Fibroblast of peridontal ligament (primary cell): Measurements from ENCODE around the gene PPCDC.
A peak's percentile ranks its signal among the peaks of the same experiment; 100 is the strongest.

Source experiments
- DNase-seq: peaks from one replicate; pipeline ENCODE4 v3.0.0-alpha.2; 2010; ENCODE audit errors: extremely low read depth

The PPCDC gene

GRCh38 chr15:75023181-75023871, at the start of gene PPCDC:
TSS of gene PPCDC (plus strand) at chr15:75023590. CDS start at chr15:75028319, 4,729 bp downstream.
- DNase-seq = peak; percentile 93

DNA sequence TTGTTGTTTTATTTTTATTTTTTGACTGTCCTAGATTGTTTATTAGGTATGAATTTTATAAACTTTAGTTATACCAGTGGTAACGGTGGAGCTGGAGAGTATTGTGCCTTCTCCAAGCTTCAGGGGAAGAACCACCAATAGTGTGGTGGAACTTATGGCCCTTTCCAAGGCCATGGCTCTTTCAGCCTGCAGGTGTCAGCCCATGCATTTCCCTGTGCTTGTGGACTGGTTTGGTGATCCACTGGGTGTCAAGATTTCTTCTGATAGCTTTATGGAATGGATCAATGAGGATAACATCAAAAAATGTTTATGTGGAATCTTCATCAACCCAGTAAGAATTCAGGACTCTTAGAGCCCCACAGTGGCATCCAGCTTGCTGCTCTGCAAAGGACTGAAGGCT, 47.2 kb upstream of the PPCDC start:
- DNase-seq = no peak

GRCh38 chr15:74977599-74977998, 45.8 kb upstream of the PPCDC start:
- DNase-seq = no peak

GRCh38 chr15:74978077-74978476, 45.3 kb upstream of the PPCDC start:
- no peak for DNase-seq

GRCh38 chr15:74978503-74978902, 44.9 kb upstream of the PPCDC start:
- DNase-seq = no peak

DNA sequence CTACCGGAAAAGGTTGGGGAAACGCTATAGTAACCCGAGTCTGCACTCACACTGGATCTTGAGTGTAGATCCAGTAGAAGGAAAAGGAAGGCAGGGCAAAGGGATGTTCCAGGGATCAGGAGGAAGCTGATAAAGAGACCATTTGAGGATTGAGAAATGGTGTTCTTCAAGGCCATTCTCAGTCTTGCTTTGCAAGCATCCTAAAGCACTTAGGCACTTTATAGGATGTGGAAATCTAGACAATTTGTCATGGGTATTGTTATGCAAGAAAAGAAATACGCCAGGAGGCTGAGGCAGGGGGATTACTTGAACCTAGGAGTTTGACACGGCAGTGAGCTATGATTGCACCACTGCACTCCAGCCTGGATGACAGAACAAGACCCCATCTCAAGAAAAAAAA, 41.2 kb upstream of the PPCDC start:
- DNase-seq = no peak

- no peak for DNase-seq
Observed at GRCh38 chr15:74983725-74984231, 39.6 kb upstream of the PPCDC start.

DNA sequence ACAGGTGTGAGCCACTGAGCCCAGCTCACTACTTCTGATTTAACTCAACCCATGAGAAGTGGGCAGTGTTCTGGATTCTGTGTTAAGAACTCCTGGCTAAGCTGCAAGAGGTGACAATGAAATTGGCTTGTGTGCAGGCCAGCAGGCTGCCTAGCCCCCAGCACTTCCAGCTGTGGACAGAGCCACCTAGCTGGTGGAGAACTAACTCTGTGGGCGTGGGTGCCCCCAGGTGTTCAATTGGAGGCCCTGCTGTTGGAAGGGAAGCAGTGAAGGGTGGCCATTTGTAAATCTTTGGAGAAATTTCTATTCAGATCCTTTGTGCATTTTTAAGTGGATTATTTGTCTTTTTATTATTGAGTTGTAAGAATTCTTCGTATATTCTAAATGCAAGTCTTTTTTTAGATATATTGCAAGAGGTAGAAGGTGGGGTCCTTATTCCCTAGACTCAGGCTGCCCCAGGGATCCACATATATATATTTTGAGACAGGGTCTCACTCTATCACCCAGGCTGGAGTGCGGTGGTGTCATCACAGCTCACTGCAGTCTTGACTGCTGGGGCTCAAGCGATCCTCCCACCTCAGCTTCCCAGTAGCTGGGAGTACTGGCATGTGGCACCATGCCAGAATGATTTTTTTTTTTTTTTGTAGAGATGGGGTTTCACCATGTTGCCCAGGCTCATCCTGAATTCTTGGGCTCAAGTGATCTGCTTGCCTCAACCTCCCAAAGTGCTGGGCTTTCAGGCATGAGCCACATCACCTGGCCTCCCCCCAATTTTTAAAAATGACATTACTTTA, 35.2 kb upstream of the PPCDC start:
- DNase-seq = no peak

DNA sequence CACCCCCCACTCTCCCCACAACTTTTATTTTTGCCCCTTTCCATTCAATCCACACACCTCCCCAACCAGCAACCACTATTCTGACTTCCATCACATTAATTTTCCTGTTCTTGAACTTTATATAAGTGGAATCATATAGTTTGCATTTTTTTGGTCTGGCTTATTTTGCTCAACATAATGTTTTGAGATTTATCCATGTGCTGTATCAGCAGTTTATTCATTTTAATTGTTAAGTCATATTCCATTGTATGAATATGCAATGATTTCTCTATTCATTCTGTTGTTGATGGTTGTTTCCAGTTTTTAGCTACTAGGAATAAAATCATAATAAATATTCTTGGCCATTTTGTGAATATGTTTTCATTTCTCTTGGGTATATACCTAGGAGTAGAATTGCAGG, 33.9 kb upstream of the PPCDC start:
- no peak for DNase-seq

DNA sequence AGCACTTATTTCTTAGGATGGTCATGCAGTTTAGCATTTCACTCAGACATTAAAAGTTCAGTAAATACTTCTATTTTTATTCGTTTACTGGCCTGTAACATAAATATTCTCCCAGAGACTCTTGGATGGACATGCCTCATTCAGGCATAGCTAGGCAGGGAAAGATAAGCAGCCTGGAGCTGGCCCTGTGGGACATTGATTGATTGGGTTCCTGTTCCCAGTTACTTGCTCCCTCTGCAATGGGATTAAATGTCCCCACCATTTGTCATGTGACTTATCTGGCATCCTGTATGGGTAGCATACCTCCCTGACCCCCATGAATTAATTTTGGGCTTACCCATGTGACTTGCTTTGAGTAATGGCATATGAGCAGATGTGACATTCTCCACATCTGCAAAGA, 30.8 kb upstream of the PPCDC start:
- no peak for DNase-seq

DNA sequence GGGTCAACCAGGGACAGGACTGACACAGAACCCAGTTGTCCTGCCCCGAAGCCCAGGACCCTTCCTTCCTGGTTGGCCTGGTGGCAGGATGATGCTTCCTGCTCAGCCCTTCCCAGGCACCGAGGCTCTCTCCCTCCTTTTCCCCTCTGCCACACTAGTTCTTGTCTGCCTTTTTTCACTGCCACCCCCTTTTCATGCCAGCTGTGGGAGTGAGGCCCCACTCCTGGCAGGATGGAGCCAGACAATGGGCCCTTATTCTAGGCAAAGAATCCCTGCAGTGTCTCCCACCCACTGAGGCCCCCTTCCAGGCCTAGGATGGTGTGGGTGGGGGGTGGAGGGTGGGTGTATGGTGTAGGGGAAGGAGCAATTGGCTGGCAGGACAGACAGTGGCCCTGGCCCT, 29.2 kb upstream of the PPCDC start:
- no peak for DNase-seq

- DNase-seq = no peak
Observed at GRCh38 chr15:74994685-74995084, 28.7 kb upstream of the PPCDC start.

DNA sequence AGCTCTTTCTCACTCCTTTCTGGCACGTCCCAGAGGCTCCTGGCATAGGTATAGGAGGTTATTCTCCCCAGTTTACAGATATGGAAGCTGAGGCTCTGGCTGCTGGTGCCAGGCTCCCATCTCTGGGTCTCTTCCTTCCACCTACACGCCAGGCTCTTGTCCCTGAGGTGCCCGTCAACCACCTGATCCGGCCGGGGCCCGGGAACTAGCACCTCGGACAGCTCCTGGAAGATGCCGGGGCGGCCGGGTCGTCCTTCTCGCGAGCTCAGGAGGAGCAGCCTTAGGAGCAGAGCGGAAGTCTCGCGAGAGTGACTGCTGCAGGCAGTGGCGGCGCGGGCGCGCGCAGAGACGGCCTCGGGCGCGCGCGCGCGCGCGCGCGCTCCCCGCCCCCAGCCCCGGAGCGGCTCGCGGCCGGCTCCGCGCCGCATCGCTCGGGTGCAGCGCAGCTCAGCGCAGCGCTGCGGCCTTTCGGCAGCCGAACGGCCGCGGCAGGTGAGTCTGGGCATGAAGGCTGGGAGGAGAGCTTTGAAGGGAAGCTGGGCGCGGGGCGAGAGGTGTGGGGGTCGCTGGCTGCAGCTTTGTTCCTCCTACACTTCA, 28.1 kb upstream of the PPCDC start, which contains the start of gene SCAMP5:
Gene SCAMP5 (plus strand): TSS at position 382 of the 597 bp plus-strand sequence. CDS start 16,277 bp downstream, outside the sequence.
- DNase-seq = peak; percentile 87

GRCh38 chr15:74995779-74996765, 27.3 kb upstream of the PPCDC start:
- no peak for DNase-seq

- no peak for DNase-seq
Observed at GRCh38 chr15:74997141-74997540, 26.2 kb upstream of the PPCDC start.

DNA sequence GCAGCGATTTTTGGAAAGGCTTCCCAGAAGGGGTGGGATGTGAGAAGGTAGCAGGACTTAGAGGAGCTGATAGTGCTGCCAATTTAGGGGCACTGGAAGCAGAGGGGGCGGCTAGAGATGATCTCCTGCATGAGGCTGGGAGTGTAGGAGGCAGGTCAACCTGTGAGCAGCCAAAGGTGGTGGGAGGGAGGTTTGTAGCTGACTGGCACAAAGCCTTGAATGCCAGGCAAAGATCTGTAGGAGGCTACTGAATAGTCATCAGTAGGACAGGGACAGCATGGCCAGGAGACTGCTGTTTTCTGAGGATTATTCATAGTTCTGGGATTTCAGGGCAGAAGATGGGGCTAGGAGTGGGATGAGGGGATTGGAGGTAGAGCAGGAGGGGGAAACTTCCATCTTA, 25.8 kb upstream of the PPCDC start:
- no peak for DNase-seq

DNA sequence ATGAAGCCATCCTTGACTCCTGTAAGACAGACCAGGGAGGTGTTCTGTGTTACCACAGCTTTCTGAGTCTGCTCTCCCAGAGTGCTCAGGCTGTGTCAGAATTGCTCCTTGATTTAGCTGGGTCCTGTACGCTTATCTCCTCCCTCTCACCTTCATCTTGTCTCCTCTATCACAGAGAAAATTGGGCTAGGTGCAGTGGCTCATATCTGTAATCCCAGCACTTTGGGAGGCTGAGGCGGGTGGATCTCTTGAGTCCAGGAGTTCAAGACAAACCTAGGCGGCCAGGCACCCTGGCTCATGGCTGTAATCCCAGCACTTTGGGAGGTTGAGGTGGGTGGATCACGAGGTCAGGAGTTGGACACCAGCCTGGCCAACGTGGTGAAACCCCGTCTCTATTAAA, 22.1 kb upstream of the PPCDC start:
- no peak for DNase-seq

DNA sequence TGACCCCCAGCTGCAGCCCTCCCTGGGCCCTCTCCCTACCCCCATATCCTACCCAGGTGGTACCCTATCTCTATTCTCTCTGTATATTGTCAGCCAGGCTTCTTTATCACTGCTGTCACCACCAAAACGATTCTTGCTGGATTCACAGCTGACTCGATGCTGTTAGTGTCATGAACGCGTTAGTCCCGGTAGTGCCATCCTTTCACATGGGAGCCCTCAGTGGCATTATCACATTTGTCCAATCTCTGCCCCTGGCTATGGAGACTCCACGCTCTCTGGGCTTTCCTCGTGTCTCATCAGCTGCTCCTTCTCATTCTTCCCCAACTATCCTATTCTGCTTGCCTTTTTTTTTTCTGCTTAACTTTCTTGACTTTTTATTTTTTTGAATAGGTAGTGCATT, 21.0 kb upstream of the PPCDC start:
- DNase-seq = no peak

DNA sequence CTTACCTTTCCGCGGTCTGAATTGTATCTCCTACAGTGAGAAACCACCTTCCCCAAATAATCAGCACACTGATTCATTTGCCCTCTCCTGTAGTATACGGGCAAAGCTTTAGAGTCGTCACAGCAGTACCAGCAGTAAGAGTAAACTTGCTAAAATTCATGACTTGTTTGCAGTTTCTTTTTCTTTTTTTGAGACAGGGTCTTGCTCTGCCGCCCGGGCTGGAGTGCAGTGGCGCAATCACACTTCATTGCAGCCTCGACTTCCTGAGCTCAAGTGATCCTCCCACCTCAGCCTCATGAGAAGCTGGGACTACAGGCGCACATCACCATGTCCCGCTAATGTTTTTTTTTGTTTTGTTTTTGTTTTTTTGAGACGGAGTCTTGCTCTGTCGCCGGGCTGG, 16.2 kb upstream of the PPCDC start:
- no peak for DNase-seq

DNA sequence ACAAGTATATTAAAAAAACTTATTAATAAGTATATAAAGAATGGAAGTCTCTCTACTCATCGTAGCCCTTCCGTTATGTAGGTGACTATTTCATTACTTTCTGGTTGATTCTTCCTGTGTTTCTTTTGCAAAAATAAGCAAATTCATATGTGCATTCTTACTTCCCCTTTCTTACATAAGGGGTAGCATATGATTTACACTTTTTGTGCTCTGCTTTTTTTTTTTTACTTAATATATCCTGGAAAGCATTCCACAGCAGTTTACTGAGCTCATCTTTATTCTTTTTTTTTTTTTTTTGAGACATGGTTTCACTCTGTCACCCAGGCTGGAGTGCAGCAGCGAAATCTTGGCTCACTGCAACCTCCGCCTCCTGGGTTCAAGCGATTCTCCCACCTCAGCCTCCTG, 15.2 kb upstream of the PPCDC start:
- no peak for DNase-seq

- no peak for DNase-seq
Observed at GRCh38 chr15:75008629-75009326, 14.6 kb upstream of the PPCDC start.
